ENCODE results near the gene COPZ1.

Gene COPZ1

GRCh38 chr12:54338698-54339296, 13.9 kb downstream of the COPZ1 start:
- Histone ChIP-seq H3K4me3 (ENCODE audit: control insufficient read depth in 1 of 7, extremely low read depth in 1 of 7, insufficient read depth in 4 of 7, low read depth in 2 of 7, low read length in 6 of 7) (no peak overlapping the region), H3K27me3 (replicated peaks in 2 of 5; ENCODE audit: control insufficient read depth in 4 of 5, insufficient read depth in 5 of 5, low read length in 4 of 5) (no peaks in the 10 kb centered on the region), H3K4me1 (ENCODE audit: control extremely low read depth in 1 of 4, control insufficient read depth in 4 of 4, insufficient read depth in 4 of 4, low read length in 3 of 4) (peaks cover 0 to 16% (median 6%) of the 10 kb centered on the region in 4 experiments), H3K27ac (ENCODE audit: insufficient read depth in 1 of 2, low read depth in 1 of 2, low read length in 2 of 2, poor library complexity in 1 of 2, severe bottlenecking in 2 of 2) (no peak overlapping the region), H3K36me3 (ENCODE audit: control insufficient read depth in 4 of 4, insufficient read depth in 4 of 4, low read length in 3 of 4) (peaks cover 8 to 33% (median 32%) of the 10 kb centered on the region in 4 experiments), H3K9me3 (ENCODE audit: control extremely low read depth in 1 of 5, control insufficient read depth in 4 of 5, insufficient read depth in 2 of 5, low read depth in 1 of 5, low read length in 4 of 5) (no peaks in the 10 kb centered on the region)
- WGBS (ENCODE audit: insufficient coverage), result 100% methylated on average over 4 of the region's 4 CpGs
- CTCF ChIA-PET, result interaction anchor here (2.0 to 36.2 kb wide), 7 partner anchors 10 to 102 kb away, joined by 6 to 890 read pairs (median 76); partner anchors contain the start of gene NFE2
- DNase-seq, result no peak
- POLR2A ChIA-PET, result interaction anchor here (0.5 kb wide), 1 partner anchor 38 kb away, joined by 3 read pairs; the partner anchor contains the start of gene NFE2

GRCh38 chr12:54340846-54341245, 15.9 kb downstream of the COPZ1 start:
- WGBS (ENCODE audit: insufficient coverage), result 94% methylated on average over 7 of the region's 7 CpGs
- Histone ChIP-seq H3K4me1 (ENCODE audit: control extremely low read depth in 1 of 4, control insufficient read depth in 4 of 4, insufficient read depth in 4 of 4, low read length in 3 of 4) (peaks cover 0 to 16% (median 6%) of the 10 kb centered on the region in 4 experiments), H3K27ac (ENCODE audit: insufficient read depth in 1 of 2, low read depth in 1 of 2, low read length in 2 of 2, poor library complexity in 1 of 2, severe bottlenecking in 2 of 2) (no peak overlapping the region), H3K9me3 (ENCODE audit: control extremely low read depth in 1 of 5, control insufficient read depth in 4 of 5, insufficient read depth in 2 of 5, low read depth in 1 of 5, low read length in 4 of 5) (no peaks in the 10 kb centered on the region), H3K4me3 (ENCODE audit: control insufficient read depth in 1 of 7, extremely low read depth in 1 of 7, insufficient read depth in 4 of 7, low read depth in 2 of 7, low read length in 6 of 7) (no peak overlapping the region), H3K27me3 (replicated peaks in 2 of 5; ENCODE audit: control insufficient read depth in 4 of 5, insufficient read depth in 5 of 5, low read length in 4 of 5) (no peaks in the 10 kb centered on the region), H3K36me3 (ENCODE audit: control insufficient read depth in 4 of 4, insufficient read depth in 4 of 4, low read length in 3 of 4) (peaks cover 10 to 47% (median 42%) of the 10 kb centered on the region in 4 experiments)
- DNase-seq, result no peak
- POLR2A ChIA-PET, result no interaction called here
- CTCF ChIA-PET, result interaction anchor here (0.7 to 7.5 kb wide), 11 partner anchors 8 to 97 kb away, joined by 3 to 52 read pairs (median 6); no protein-coding TSS in a partner anchor

GRCh38 chr12:54341378-54342300, 16.7 kb downstream of the COPZ1 start:
- no peak overlapping the region for H3K4me3 ChIP-seq (ENCODE audit: control insufficient read depth in 1 of 7, extremely low read depth in 1 of 7, insufficient read depth in 4 of 7, low read depth in 2 of 7, low read length in 6 of 7)
- DNase-seq, result no peak
- POLR2A ChIA-PET, result no interaction called here
- peaks cover 12 to 53% (median 42%) of the 10 kb centered on the region in 4 experiments for H3K36me3 ChIP-seq (ENCODE audit: control insufficient read depth in 4 of 4, insufficient read depth in 4 of 4, low read length in 3 of 4)
- WGBS (ENCODE audit: insufficient coverage), result 95% methylated on average over 6 of the region's 9 CpGs
- no peaks in the 10 kb centered on the region for H3K27me3 ChIP-seq (replicated peaks in 2 of 5; ENCODE audit: control insufficient read depth in 4 of 5, insufficient read depth in 5 of 5, low read length in 4 of 5)
- no peak overlapping the region for H3K27ac ChIP-seq (ENCODE audit: insufficient read depth in 1 of 2, low read depth in 1 of 2, low read length in 2 of 2, poor library complexity in 1 of 2, severe bottlenecking in 2 of 2)
- peaks cover 0 to 16% (median 6%) of the 10 kb centered on the region in 4 experiments for H3K4me1 ChIP-seq (ENCODE audit: control extremely low read depth in 1 of 4, control insufficient read depth in 4 of 4, insufficient read depth in 4 of 4, low read length in 3 of 4)
- CTCF ChIA-PET, result interaction anchor here (0.7 to 7.5 kb wide), 15 partner anchors 9 to 98 kb away, joined by 3 to 52 read pairs (median 4); no protein-coding TSS in a partner anchor
- no peaks in the 10 kb centered on the region for H3K9me3 ChIP-seq (ENCODE audit: control extremely low read depth in 1 of 5, control insufficient read depth in 4 of 5, insufficient read depth in 2 of 5, low read depth in 1 of 5, low read length in 4 of 5)

GRCh38 chr12:54349036-54349435, 24.1 kb downstream of the COPZ1 start:
- DNase-seq, result no peak
- Histone ChIP-seq H3K9me3 (ENCODE audit: control extremely low read depth in 1 of 5, control insufficient read depth in 4 of 5, insufficient read depth in 2 of 5, low read depth in 1 of 5, low read length in 4 of 5) (no peaks in the 10 kb centered on the region), H3K36me3 (ENCODE audit: control insufficient read depth in 4 of 4, insufficient read depth in 4 of 4, low read length in 3 of 4) (peaks cover 8 to 58% (median 44%) of the 10 kb centered on the region in 4 experiments), H3K27me3 (replicated peaks in 2 of 5; ENCODE audit: control insufficient read depth in 4 of 5, insufficient read depth in 5 of 5, low read length in 4 of 5) (no peaks in the 10 kb centered on the region), H3K4me3 (ENCODE audit: control insufficient read depth in 1 of 7, extremely low read depth in 1 of 7, insufficient read depth in 4 of 7, low read depth in 2 of 7, low read length in 6 of 7) (no peak overlapping the region), H3K27ac (ENCODE audit: insufficient read depth in 1 of 2, low read depth in 1 of 2, low read length in 2 of 2, poor library complexity in 1 of 2, severe bottlenecking in 2 of 2) (no peak overlapping the region), H3K4me1 (ENCODE audit: control extremely low read depth in 1 of 4, control insufficient read depth in 4 of 4, insufficient read depth in 4 of 4, low read length in 3 of 4) (peaks cover 0 to 26% (median 20%) of the 10 kb centered on the region in 4 experiments)
- WGBS (ENCODE audit: insufficient coverage), result 100% methylated on average over 3 of the region's 4 CpGs
- ChIA-PET POLR2A (no interaction called here), CTCF (interaction anchor here (1.0 to 5.9 kb wide), 3 partner anchors 12 to 93 kb away, joined by 3 to 67 read pairs (median 31); no protein-coding TSS in a partner anchor)

GRCh38 chr12:54349679-54350078, 24.7 kb downstream of the COPZ1 start:
- no peak for DNase-seq
- POLR2A ChIA-PET, result no interaction called here
- no peaks in the 10 kb centered on the region for H3K27me3 ChIP-seq (replicated peaks in 2 of 5; ENCODE audit: control insufficient read depth in 4 of 5, insufficient read depth in 5 of 5, low read length in 4 of 5)
- H3K4me1 ChIP-seq (ENCODE audit: control extremely low read depth in 1 of 4, control insufficient read depth in 4 of 4, insufficient read depth in 4 of 4, low read length in 3 of 4), result peaks cover 0 to 26% (median 20%) of the 10 kb centered on the region in 4 experiments
- no peaks in the 10 kb centered on the region for H3K9me3 ChIP-seq (ENCODE audit: control extremely low read depth in 1 of 5, control insufficient read depth in 4 of 5, insufficient read depth in 2 of 5, low read depth in 1 of 5, low read length in 4 of 5)
- H3K27ac ChIP-seq (ENCODE audit: insufficient read depth in 1 of 2, low read depth in 1 of 2, low read length in 2 of 2, poor library complexity in 1 of 2, severe bottlenecking in 2 of 2), result no peak overlapping the region
- CTCF ChIA-PET, result interaction anchor here (1.0 to 5.9 kb wide), 5 partner anchors 7 to 93 kb away, joined by 3 to 67 read pairs (median 22); partner anchors contain the start of gene COPZ1
- no peak overlapping the region for H3K4me3 ChIP-seq (ENCODE audit: control insufficient read depth in 1 of 7, extremely low read depth in 1 of 7, insufficient read depth in 4 of 7, low read depth in 2 of 7, low read length in 6 of 7)
- peaks cover 8 to 58% (median 43%) of the 10 kb centered on the region in 4 experiments for H3K36me3 ChIP-seq (ENCODE audit: control insufficient read depth in 4 of 4, insufficient read depth in 4 of 4, low read length in 3 of 4)

GRCh38 chr12:54350743-54351142, 25.8 kb downstream of the COPZ1 start:
- no peaks in the 10 kb centered on the region for H3K9me3 ChIP-seq (ENCODE audit: control extremely low read depth in 1 of 5, control insufficient read depth in 4 of 5, insufficient read depth in 2 of 5, low read depth in 1 of 5, low read length in 4 of 5)
- no peak for DNase-seq
- H3K36me3 ChIP-seq (ENCODE audit: control insufficient read depth in 4 of 4, insufficient read depth in 4 of 4, low read length in 3 of 4), result peaks cover 6 to 48% (median 35%) of the 10 kb centered on the region in 4 experiments
- ChIA-PET POLR2A (no interaction called here), CTCF (interaction anchor here (2.0 to 5.9 kb wide), 5 partner anchors 9 to 26 kb away, joined by 4 to 67 read pairs (median 22); partner anchors contain the start of gene COPZ1)
- peaks cover 0 to 26% (median 20%) of the 10 kb centered on the region in 4 experiments for H3K4me1 ChIP-seq (ENCODE audit: control extremely low read depth in 1 of 4, control insufficient read depth in 4 of 4, insufficient read depth in 4 of 4, low read length in 3 of 4)
- H3K27ac ChIP-seq (ENCODE audit: insufficient read depth in 1 of 2, low read depth in 1 of 2, low read length in 2 of 2, poor library complexity in 1 of 2, severe bottlenecking in 2 of 2), result no peak overlapping the region
- no peak overlapping the region for H3K4me3 ChIP-seq (ENCODE audit: control insufficient read depth in 1 of 7, extremely low read depth in 1 of 7, insufficient read depth in 4 of 7, low read depth in 2 of 7, low read length in 6 of 7)
- WGBS (ENCODE audit: insufficient coverage), result no CpG with 5 or more reads among the region's 3 CpGs
- no peaks in the 10 kb centered on the region for H3K27me3 ChIP-seq (replicated peaks in 2 of 5; ENCODE audit: control insufficient read depth in 4 of 5, insufficient read depth in 5 of 5, low read length in 4 of 5)

All from common myeloid progenitor, CD34-positive (primary cell).